GM12865 (cell line): Measurements from ENCODE around the gene MYO1C.
"Not testable (repeated sequence)": the region's sequence is repeated elsewhere in the genome, so short reads cannot be mapped to it uniquely, and the experiment has no call there.

Experiments used
- DNase-seq: peaks from one replicate; pipeline ENCODE4 v3.0.0; 2010; ENCODE audit warnings: low read depth
- H3K4me3 ChIP-seq: 2 replicates; pipeline ENCODE4 v1.5.1; 2011; ENCODE audit warnings: mild to moderate bottlenecking, low read depth, low read length, control low read depth
- CTCF ChIP-seq: IDR thresholded peaks from 2 replicates; pipeline ENCODE4 v1.5.1; 2011; ENCODE audit warnings: low read length, control low read depth, low read depth, inconsistent platforms; ENCODE audit not compliant: insufficient read depth; ENCODE audit errors: missing control alignments

Gene MYO1C

GRCh38 chr17:1529863-1530262 is 37.4 kb upstream of the MYO1C start:
- no peak for TF ChIP-seq CTCF
- no peak for DNase-seq
- H3K4me3 ChIP-seq: no peak overlapping the region

- DNase-seq: not testable (repeated sequence)
Measured at GRCh38 chr17:1526876-1527275, 34.4 kb upstream of the MYO1C start.

GRCh38 chr17:1522626-1523025 is 30.1 kb upstream of the MYO1C start:
- no peak for TF ChIP-seq CTCF
- no peak overlapping the region for H3K4me3 ChIP-seq
- DNase-seq: no peak

More at GRCh38 chr17:1526876-1527275, 34.4 kb upstream of the MYO1C start:
- not testable (repeated sequence) for H3K4me3 ChIP-seq

GRCh38 chr17:1521086-1521640 is 28.7 kb upstream of the MYO1C start:
- no peak for DNase-seq
- no peak for TF ChIP-seq CTCF

GRCh38 chr17:1519678-1520077 is 27.2 kb upstream of the MYO1C start:
- no peak for DNase-seq
- TF ChIP-seq CTCF: no peak
- H3K4me3 ChIP-seq: no peak overlapping the region

More at GRCh38 chr17:1521086-1521640, 28.7 kb upstream of the MYO1C start:
- H3K4me3 ChIP-seq: no peak overlapping the region

- TF ChIP-seq CTCF: no peak
- DNase-seq: no peak
- no peak overlapping the region for H3K4me3 ChIP-seq
Measured at GRCh38 chr17:1518410-1518809, 25.9 kb upstream of the MYO1C start.

GRCh38 chr17:1516388-1517161 is 24.1 kb upstream of the MYO1C start, which contains the start of gene INPP5K:
TSS of gene INPP5K (minus strand) at chr17:1516612. CDS start at chr17:1516499, 113 bp downstream.
- peak; percentile 99 for DNase-seq
- peak within 1 kb of the TSS; percentile 94 for H3K4me3 ChIP-seq
- no peak for TF ChIP-seq CTCF
